GM12873 (cell line): ENCODE results near the gene EGLN1.

Experiments used
- TF ChIP-seq, protein P1 (sequence below): IDR thresholded peaks from 2 replicates; pipeline ENCODE4 v1.5.1; 2012; ENCODE audit warnings: low read depth, mild to moderate bottlenecking, moderate library complexity, low read length, control low read depth; ENCODE audit not compliant: insufficient read depth; ENCODE audit errors: missing control alignments

EGLN1 gene

DNA sequence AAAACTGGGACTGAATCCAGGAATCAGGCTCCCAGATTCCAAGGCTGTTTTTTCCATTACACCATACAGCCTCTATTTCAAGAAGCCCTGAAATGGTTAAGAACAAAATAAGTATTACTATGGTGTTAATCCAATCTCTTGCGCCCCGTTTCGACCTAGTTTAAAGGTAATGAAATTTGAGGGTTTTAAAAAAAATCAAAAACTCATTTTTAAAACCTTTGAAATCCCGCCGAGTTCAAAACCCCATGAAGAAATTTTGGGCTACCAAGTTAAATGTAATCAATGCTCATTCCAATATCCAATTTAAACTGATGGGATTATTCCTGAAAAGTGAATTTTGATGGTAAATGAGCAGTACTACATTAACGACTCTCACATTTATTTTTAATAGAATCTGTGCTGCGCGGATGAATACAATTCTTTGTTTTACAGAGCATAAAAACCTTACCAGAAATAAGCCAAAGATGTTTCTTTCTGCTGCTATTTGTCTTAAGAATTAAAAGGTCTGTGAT lies 767 bp upstream of the EGLN1 start:
- TF ChIP-seq, protein P1, sequence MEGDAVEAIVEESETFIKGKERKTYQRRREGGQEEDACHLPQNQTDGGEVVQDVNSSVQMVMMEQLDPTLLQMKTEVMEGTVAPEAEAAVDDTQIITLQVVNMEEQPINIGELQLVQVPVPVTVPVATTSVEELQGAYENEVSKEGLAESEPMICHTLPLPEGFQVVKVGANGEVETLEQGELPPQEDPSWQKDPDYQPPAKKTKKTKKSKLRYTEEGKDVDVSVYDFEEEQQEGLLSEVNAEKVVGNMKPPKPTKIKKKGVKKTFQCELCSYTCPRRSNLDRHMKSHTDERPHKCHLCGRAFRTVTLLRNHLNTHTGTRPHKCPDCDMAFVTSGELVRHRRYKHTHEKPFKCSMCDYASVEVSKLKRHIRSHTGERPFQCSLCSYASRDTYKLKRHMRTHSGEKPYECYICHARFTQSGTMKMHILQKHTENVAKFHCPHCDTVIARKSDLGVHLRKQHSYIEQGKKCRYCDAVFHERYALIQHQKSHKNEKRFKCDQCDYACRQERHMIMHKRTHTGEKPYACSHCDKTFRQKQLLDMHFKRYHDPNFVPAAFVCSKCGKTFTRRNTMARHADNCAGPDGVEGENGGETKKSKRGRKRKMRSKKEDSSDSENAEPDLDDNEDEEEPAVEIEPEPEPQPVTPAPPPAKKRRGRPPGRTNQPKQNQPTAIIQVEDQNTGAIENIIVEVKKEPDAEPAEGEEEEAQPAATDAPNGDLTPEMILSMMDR = no peak

DNA sequence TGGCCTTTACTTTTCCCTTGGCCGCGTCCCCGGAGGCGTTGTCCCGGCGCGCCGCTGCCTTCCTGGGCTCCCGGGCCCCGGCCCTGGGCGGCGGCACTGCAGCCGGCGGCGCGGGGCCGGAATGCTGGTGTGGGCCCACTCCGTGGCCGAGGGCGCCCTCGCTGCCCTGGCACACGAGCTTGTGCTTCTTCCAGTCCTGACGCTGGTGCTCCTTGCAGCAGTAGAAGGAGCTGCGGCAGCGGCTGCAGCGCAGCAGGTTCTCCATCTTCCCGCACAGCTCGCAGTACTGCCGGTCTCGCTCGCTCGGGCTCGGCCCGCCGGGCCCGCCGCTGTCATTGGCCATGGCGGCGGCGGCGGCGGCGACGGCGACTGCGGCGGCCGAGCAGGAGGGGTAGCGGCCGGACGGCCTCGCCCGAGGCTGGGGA lies 529 bp downstream of the EGLN1 start:
- TF ChIP-seq, protein P1 = no peak

DNA sequence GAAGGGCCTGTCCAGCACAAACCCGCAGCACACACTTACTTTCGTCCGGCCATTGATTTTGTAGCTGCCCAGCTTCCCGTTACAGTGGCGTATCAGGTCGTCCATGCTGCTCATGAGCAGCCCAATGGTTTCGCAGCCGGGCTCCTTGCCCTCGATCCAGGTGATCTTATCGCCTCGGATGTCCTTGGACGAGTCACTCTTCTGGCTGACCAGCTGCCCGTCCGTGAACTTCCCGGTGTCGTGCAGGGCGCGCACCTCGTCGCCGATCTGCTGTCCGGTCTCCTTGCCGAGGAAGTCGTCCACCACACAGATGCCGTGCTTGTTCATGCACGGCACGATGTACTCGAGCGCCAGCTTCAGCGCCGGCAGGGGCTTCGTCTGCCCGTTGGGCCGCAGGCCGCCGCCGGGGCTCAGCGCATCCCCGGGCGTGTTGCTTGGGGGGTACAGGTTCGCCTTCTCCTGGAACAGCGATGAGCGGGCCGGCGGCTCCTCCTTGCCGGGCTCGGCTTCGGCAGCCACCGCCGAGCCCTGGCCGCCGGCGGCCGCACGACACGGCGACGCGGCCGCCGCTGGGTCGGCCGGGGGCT lies 1.0 kb downstream of the EGLN1 start:
- TF ChIP-seq, protein P1 = no peak

DNA sequence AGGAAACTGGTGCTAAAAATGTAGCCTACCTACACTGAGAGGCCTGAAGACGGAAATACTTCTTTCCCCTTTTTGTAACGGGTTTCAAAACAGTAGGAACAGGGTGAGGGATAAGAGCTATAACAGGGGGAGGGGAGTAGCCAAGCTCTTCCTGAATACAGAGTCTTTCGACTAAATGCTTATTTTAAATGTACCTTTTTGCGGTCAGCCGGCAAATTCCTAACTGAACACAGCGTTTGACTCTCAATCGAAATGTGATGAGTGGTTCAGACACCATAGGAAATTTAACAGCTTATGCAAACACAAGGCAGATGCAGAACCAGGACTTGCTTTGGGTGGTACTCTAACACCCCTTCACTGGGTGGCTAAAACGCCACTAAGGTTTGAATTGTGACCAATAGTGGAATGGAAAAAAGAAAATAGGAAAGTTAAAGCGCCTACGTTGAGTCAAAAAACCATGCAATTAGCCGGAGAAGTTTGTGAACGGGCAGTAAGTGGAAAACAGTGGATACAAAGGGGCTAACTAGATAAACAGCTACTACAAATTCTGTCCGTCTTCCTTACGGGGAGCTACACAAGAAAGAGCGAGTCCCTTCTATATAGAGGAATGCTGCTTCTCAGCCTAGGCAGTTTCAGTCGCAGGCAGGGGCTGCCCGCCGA lies 1.7 kb downstream of the EGLN1 start:
- TF ChIP-seq, protein P1 = no peak

DNA sequence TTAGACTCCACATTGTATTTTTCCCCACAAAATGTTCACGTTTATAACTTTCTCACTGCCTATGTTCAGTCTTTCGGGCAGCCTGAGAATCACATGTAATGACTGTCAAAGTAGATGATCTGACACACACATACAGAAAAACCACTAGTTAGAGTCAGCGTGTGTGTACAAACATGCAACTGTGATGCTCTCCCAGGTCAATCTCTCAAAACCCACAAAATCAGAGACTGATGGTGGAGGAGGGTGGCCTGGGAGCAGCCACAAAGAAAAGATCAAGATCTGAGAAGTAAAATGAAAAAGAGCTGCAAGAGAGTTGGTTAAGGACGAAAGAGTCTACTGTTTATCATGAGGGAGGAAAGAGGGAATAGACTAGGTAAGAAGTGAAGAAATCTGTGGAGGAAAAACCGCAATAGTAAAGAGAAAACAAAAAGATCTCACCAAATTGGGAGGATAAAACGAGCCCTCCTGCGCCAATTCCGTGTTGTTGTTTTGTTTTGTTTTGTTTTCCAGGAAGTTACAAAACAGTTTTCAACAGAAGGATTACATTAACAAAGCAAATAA lies 2.3 kb downstream of the EGLN1 start:
- TF ChIP-seq, protein P1 = no peak

DNA sequence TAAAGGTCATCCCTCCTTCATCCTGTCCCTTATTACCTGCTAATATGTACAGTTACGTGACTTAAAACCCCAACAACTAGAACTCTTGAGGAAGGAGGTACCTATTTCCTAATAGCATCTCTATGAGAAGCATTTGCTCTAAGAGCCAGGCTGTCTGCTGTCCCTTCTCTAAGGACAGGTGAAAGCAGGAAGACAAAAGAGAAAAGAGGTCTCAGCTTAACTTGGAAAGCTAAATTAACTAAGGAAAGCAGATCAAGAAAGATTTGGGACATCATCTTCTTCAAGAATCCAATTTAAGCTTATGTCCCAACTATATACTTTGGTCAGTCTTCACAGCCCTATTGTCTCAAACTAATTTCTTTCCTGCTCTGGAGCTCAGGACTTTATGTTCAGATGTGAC lies 2.9 kb downstream of the EGLN1 start:
- TF ChIP-seq, protein P1 = no peak

DNA sequence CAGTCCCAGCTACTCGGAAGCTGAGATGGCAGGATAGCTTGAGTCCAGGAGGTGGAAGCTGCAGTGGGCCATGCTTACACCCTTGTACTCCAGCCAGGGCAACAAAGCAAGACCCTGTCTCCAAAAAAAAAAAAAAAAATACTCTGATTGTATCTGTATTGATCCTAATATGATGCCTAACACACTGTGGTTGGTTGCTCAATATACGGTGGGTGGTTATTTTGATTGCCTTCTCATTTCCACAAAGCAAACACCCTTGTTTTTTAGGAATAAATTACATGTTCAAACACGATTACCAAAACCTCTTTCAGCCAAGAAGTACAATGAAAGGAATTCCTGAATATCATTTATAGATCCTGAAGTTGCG lies 3.4 kb downstream of the EGLN1 start:
- TF ChIP-seq, protein P1 = no peak
